Measurements from ENCODE around the gene MFN1.

Gene MFN1

GRCh38 chr3:179432451-179432850, 84.9 kb downstream of the MFN1 start:
- no peak for DNase-seq

DNA sequence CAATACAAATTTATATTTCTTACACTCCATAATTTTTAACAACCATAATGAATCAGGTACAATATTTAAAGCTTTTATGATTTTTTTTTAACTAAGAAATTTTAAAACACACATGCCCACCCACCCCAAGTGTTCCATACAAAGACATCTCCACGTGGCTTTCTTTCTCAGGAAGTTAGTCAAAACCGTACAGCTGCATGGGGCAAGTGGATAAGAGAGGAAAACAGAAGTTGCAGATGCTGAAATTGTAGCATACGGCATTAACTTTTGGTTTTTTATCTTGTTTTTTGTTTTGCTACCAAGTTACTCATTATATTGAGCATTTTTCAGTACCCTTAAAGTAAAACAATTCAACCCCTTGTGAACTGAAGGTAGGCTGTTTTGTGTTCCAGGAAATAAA, 89.0 kb downstream of the MFN1 start:
- DNase-seq, result no peak

DNA sequence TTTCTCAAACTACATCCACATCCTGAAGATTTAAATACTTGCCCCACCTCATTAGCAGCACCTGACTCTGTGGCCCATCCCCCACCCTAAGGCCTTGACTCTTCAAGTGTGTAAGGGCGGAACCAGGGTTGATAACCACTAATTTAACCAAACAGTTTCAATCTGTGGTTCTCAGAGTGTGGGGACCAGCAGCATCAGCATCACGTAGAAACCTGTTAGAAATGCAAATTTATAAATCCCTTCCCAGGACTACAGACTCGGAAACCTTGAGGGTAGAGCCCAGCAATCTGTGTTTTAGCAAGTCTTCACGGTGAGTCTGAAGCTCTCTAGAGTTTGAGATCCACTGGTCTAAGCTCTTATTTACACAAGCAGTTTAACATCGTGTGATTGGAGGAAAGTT, 91.3 kb downstream of the MFN1 start:
- no peak for DNase-seq
